H1 (cell line): ENCODE data around the gene ARHGAP15. TPM values are rescaled to one million over a fixed set of nuclear protein-coding genes. Genes with fewer than 3 reads are reported as not detected.

Experiments
- CTCF ChIA-PET: fragments of 300-600 bp; sonication (Branson Sonifier 250); formaldehyde crosslinking; loops from one replicate; lab custom pipeline; 2021; ENCODE audit not compliant: partially characterized antibody; lab: Charles Lee
- POLR2A ChIA-PET: fragments of 300-600 bp; sonication (Branson Sonifier 250); formaldehyde crosslinking; loops from one replicate; lab custom pipeline; 2021; ENCODE audit warnings: inconsistent platforms; ENCODE audit not compliant: partially characterized antibody; lab: Charles Lee
- DNase-seq, 2 experiments: peaks; one replicate each; pipeline versions ENCODE4 v3.0.0 to v3.0.0-alpha.2; 2010 to 2022; ENCODE audit warnings: low spot score in 2 of 2, low read depth in 1 of 2, mixed read lengths in 1 of 2
- FAIRE-seq: peaks from 2 replicates; lab custom pipeline; 2011; peaks lifted over from hg19 to GRCh38; lab: Jason Lieb, UNC
- H2AFZ ChIP-seq: 2 replicates; pipeline ENCODE4 v1.8.1; 2012; ENCODE audit warnings: low read length, inconsistent platforms
- H2AK5ac ChIP-seq: 2 replicates; pipeline ENCODE4 v1.6.1; 2013; ENCODE audit warnings: low read depth, low read length
- H2BK120ac ChIP-seq: replicated peaks from 2 replicates; pipeline ENCODE3; 2013; ENCODE audit warnings: low read depth, low read length, inconsistent platforms
- H2BK12ac ChIP-seq: 2 replicates; pipeline ENCODE4 v1.6.1; 2013; ENCODE audit warnings: low read depth, low read length
- H2BK15ac ChIP-seq: 2 replicates; pipeline ENCODE4 v1.6.1; 2013; ENCODE audit warnings: low read length
- H2BK20ac ChIP-seq: 2 replicates; pipeline ENCODE4 v1.6.1; 2013; ENCODE audit warnings: low read length
- H2BK5ac ChIP-seq: 2 replicates; pipeline ENCODE4 v1.6.1; 2013; ENCODE audit warnings: low read depth, low read length
- H3K14ac ChIP-seq: 2 replicates; pipeline ENCODE4 v1.6.1; 2013; ENCODE audit warnings: inconsistent platforms; ENCODE audit not compliant: insufficient read length
- H3K18ac ChIP-seq: 2 replicates; pipeline ENCODE4 v1.6.1; 2013; ENCODE audit warnings: low read length; ENCODE audit errors: extremely low read depth
- H3K23ac ChIP-seq: 2 replicates; pipeline ENCODE4 v1.6.1; 2013; ENCODE audit warnings: inconsistent platforms; ENCODE audit not compliant: insufficient read length
- H3K23me2 ChIP-seq: 2 replicates; pipeline ENCODE4 v1.6.1; 2013; ENCODE audit warnings: low read depth, low read length
- H3K27ac ChIP-seq: 2 replicates; pipeline ENCODE4 v1.6.1; 2011; ENCODE audit warnings: low read depth, low read length, inconsistent platforms
- H3K27me3 ChIP-seq, 4 experiments: replicated peaks in 1 of 4; 1 replicate in 1 of 4; 2 replicates in 3 of 4; pipeline versions ENCODE4 v1.6.1 to v1.8.1; 2011 to 2013; ENCODE audit warnings: low read length in 3 of 4, mild to moderate bottlenecking in 3 of 4, inconsistent platforms in 2 of 4, mixed read lengths in 2 of 4, moderate library complexity in 1 of 4; ENCODE audit not compliant: control insufficient read depth in 3 of 4, insufficient read depth in 3 of 4; ENCODE audit errors: extremely low read depth in 1 of 4
- H3K36me3 ChIP-seq, 4 experiments: 2 replicates each; pipeline versions ENCODE4 v1.6.1 to v1.8.1; 2011 to 2013; ENCODE audit warnings: mild to moderate bottlenecking in 4 of 4, low read length in 3 of 4, moderate library complexity in 2 of 4, control low read depth in 1 of 4, inconsistent platforms in 1 of 4; ENCODE audit not compliant: insufficient read depth in 4 of 4, control insufficient read depth in 2 of 4
- H3K4ac ChIP-seq: replicated peaks from 2 replicates; pipeline ENCODE3; 2013; ENCODE audit warnings: low read length, low read depth, mixed read lengths, inconsistent platforms; ENCODE audit not compliant: insufficient read length
- H3K4me1 ChIP-seq, 4 experiments: replicated peaks in 1 of 4; 1 replicate in 1 of 4; 2 replicates in 3 of 4; pipeline versions ENCODE4 v1.6.1 to v1.8.1; 2011 to 2013; ENCODE audit warnings: low read length in 3 of 4, inconsistent platforms in 2 of 4, mixed read lengths in 1 of 4; ENCODE audit not compliant: insufficient read depth in 4 of 4, control insufficient read depth in 3 of 4
- H3K4me2 ChIP-seq, 2 experiments: 2 replicates each; pipeline versions ENCODE4 v1.6.1 to v1.8.1; 2011 to 2013; ENCODE audit warnings: low read depth in 2 of 2, low read length in 2 of 2, control low read depth in 1 of 2, inconsistent platforms in 1 of 2, mild to moderate bottlenecking in 1 of 2; ENCODE audit not compliant: insufficient read depth in 1 of 2
- H3K4me3 ChIP-seq, 4 experiments: fragments of 200-600, 300-600 bp in 1 of 4; sonication (generic), shearing (Covaris generic), sonication (Bioruptor Twin) in 1 of 4; 2 replicates each; pipeline versions ENCODE4 v1.5.1 to v1.8.1; 2011 to 2016; ENCODE audit warnings: low read length in 4 of 4, low read depth in 3 of 4, control low read depth in 2 of 4, inconsistent platforms in 2 of 4, mild to moderate bottlenecking in 2 of 4, mixed read lengths in 1 of 4, moderate library complexity in 1 of 4; ENCODE audit not compliant: insufficient read depth in 2 of 4; ENCODE audit errors: extremely low read depth in 1 of 4
- H3K56ac ChIP-seq: replicated peaks from 2 replicates; pipeline ENCODE3; 2013; ENCODE audit warnings: low read depth, mild to moderate bottlenecking, mixed read lengths, low read length, inconsistent platforms; ENCODE audit not compliant: insufficient read length
- H3K79me1 ChIP-seq: 2 replicates; pipeline ENCODE4 v1.6.1; 2013; ENCODE audit warnings: low read depth, low read length, control low read depth
- H3K79me2 ChIP-seq, 2 experiments: 2 replicates each; pipeline versions ENCODE4 v1.6.1 to v1.8.1; 2012 to 2013; ENCODE audit warnings: low read length in 2 of 2, mild to moderate bottlenecking in 2 of 2, inconsistent platforms in 1 of 2; ENCODE audit not compliant: insufficient read depth in 2 of 2, control insufficient read depth in 1 of 2
- H3K9ac ChIP-seq, 4 experiments: replicated peaks in 1 of 4; 1 replicate in 1 of 4; 2 replicates in 3 of 4; pipeline versions ENCODE4 v1.6.1 to v1.8.1; 2011 to 2013; ENCODE audit warnings: low read depth in 3 of 4, low read length in 3 of 4, control low read depth in 2 of 4, mild to moderate bottlenecking in 2 of 4, moderate library complexity in 2 of 4, inconsistent platforms in 1 of 4; ENCODE audit errors: extremely low read depth in 1 of 4
- H3K9me3 ChIP-seq, 2 experiments: 2 replicates each; pipeline versions ENCODE4 v1.6.1 to v1.8.1; 2012 to 2013; ENCODE audit warnings: mild to moderate bottlenecking in 2 of 2, moderate library complexity in 2 of 2, control low read depth in 1 of 2, inconsistent platforms in 1 of 2, low read depth in 1 of 2, low read length in 1 of 2, mixed read lengths in 1 of 2; ENCODE audit not compliant: insufficient read depth in 2 of 2
- H4K20me1 ChIP-seq, 2 experiments: replicated peaks in 1 of 2; 2 replicates each; pipeline versions ENCODE3 to v1.8.1; 2011 to 2013; ENCODE audit warnings: inconsistent platforms in 2 of 2, low read length in 2 of 2, mild to moderate bottlenecking in 1 of 2; ENCODE audit not compliant: insufficient read depth in 2 of 2, control insufficient read depth in 1 of 2
- H4K5ac ChIP-seq: 2 replicates; pipeline ENCODE4 v1.6.1; 2013; ENCODE audit warnings: low read length, low read depth, mixed read lengths, inconsistent platforms; ENCODE audit not compliant: insufficient read length
- H4K8ac ChIP-seq: 2 replicates; pipeline ENCODE4 v1.8.0; 2013; ENCODE audit warnings: mild to moderate bottlenecking, moderate library complexity, low read length, inconsistent platforms; ENCODE audit not compliant: insufficient read depth; ENCODE audit errors: extremely low read depth
- H4K91ac ChIP-seq: replicated peaks from 2 replicates; pipeline ENCODE3; 2013; ENCODE audit warnings: low read length, mixed read lengths, inconsistent platforms; ENCODE audit not compliant: insufficient read length
- ASH2L ChIP-seq: fragments of 200-600, 300-600 bp; sonication (generic); IDR thresholded peaks from one replicate; pipeline ENCODE4 v1.7.1; 2017; ENCODE audit warnings: low read length
- ATF3 ChIP-seq: IDR thresholded peaks from 2 replicates; pipeline ENCODE4 v1.6.1; 2011; ENCODE audit warnings: low read depth, mild to moderate bottlenecking, low read length; ENCODE audit not compliant: insufficient read depth
- EGR1 ChIP-seq: IDR thresholded peaks from 2 replicates; pipeline ENCODE4 v1.6.1; 2011; ENCODE audit warnings: low read depth, low read length, borderline replicate concordance
- EP300 ChIP-seq, 2 experiments: IDR thresholded peaks; 1 replicate in 1 of 2; 2 replicates in 1 of 2; pipeline ENCODE4 v1.6.1; 2011 to 2012; ENCODE audit warnings: low read depth in 2 of 2, low read length in 2 of 2, mild to moderate bottlenecking in 2 of 2, borderline replicate concordance in 1 of 2, inconsistent platforms in 1 of 2, moderate library complexity in 1 of 2
- MAFK ChIP-seq: IDR thresholded peaks from 2 replicates; pipeline ENCODE4 v1.6.1; 2012; ENCODE audit warnings: low read depth, mild to moderate bottlenecking, improper control_type of control experiment, low read length
- NANOG ChIP-seq: IDR thresholded peaks from 2 replicates; pipeline ENCODE4 v1.6.1; 2011; ENCODE audit warnings: low read length, low read depth, mild to moderate bottlenecking, inconsistent platforms; ENCODE audit not compliant: insufficient read depth, poor library complexity, severe bottlenecking
- RBBP5 ChIP-seq: IDR thresholded peaks from 2 replicates; pipeline ENCODE4 v1.7.1; 2012; ENCODE audit warnings: low read depth, mild to moderate bottlenecking, inconsistent platforms, low read length, moderate library complexity, borderline replicate concordance
- RXRA ChIP-seq: IDR thresholded peaks from 2 replicates; pipeline ENCODE4 v1.6.1; 2011; ENCODE audit warnings: low read depth, mild to moderate bottlenecking, low read length, moderate library complexity; ENCODE audit not compliant: insufficient read depth
- USF2 ChIP-seq: IDR thresholded peaks from 2 replicates; pipeline ENCODE4 v1.6.1; 2011; ENCODE audit warnings: low read length, improper control_type of control experiment
- WGBS, 2 experiments: shearing (Covaris generic) in 1 of 2; methylation state at CpG; one replicate each; pipeline versions ENCODE4 v1.1.6 to v1.1.7; 2013 to 2015; ENCODE audit warnings: low lambda C conversion rate in 2 of 2, mixed read lengths in 2 of 2, inconsistent platforms in 1 of 2, low coverage in 1 of 2, missing lambda C conversion rate in 1 of 2; ENCODE audit not compliant: insufficient replicate concordance in 2 of 2, insufficient coverage in 1 of 2, insufficient read length in 1 of 2; ENCODE audit errors: extremely low coverage in 1 of 2, missing lambda C conversion rate in 1 of 2; 5-methylcytosine and 5-hydroxymethylcytosine counted together
- polyA plus RNA-seq, 7 experiments: library from polyadenylated mRNA; depleted of rRNA in 3 of 7; stranded (reverse) in 5 of 7; unstranded in 2 of 7; fragments of >200 nt in 5 of 7; fragments of 200-250 nt in 2 of 7; gene quantifications; 1 replicate in 5 of 7; 2 replicates in 1 of 7; 4 replicates in 1 of 7; pipeline versions ENCODE4 v1.2.1 to v1.2.3, GENCODE V29; 2011 to 2013; ENCODE audit warnings: missing spikeins in 2 of 7, mixed read lengths in 2 of 7
- total RNA-seq: library from RNA; stranded (reverse); fragmentation: NEBNext Ultra II Directional; extraction: Animal tissue kit (Norgen Biotek cat#: 25700); gene quantifications from 2 replicates; pipeline ENCODE4 v1.2.1, GENCODE V29; 2021
- TF ChIP-seq, protein P1 (sequence below): IDR thresholded peaks from 2 replicates; pipeline ENCODE4 v1.6.1; 2012; ENCODE audit warnings: inconsistent platforms

ARHGAP15 gene
- total and polyA plus RNA-seq, 2 of the 8 experiments (the other 6 are each of a cell fraction or from before 2014, with no cell fraction given): not detected

GRCh38 chr2:143394062-143394461, 264.8 kb downstream of the ARHGAP15 start:
- Histone ChIP-seq H3K4ac (no peak overlapping the region), H3K79me1 (no peaks in the 10 kb centered on the region), H3K9me3 (no peaks in the 10 kb centered on the region), H2AK5ac (no peak overlapping the region), H3K14ac (no peak overlapping the region), H3K79me2 (no peaks in the 10 kb centered on the region), H3K27ac (no peak overlapping the region), H3K56ac (no peak overlapping the region), H2BK20ac (no peak overlapping the region), H2BK120ac (no peak overlapping the region), H3K27me3 (no peaks in the 10 kb centered on the region), H4K91ac (no peak overlapping the region), H3K9ac (no peak overlapping the region), H2BK15ac (no peak overlapping the region), H3K18ac (no peak overlapping the region), H3K4me2 (no peak overlapping the region), H3K4me1 (peaks cover 0 to 7% (median 0%) of the 10 kb centered on the region in 4 experiments; a peak in 1 of 7 replicates), H4K20me1 (no peaks in the 10 kb centered on the region), H3K36me3 (no peaks in the 10 kb centered on the region), H3K4me3 (no peak overlapping the region), H3K23me2 (no peaks in the 10 kb centered on the region), H2BK12ac (no peak overlapping the region), H2BK5ac (no peak overlapping the region), H2AFZ (no peak overlapping the region), H4K5ac (no peak overlapping the region), H3K23ac (no peak overlapping the region), H4K8ac (no peak overlapping the region)
- FAIRE-seq (no peak), DNase-seq (no peak)
- POLR2A ChIA-PET: no interaction called here
- CTCF ChIA-PET: no interaction called here
- 92% methylated on average over 2 of the region's 2 CpGs; no CpG with 5 or more reads in 1 of the 2 experiments for WGBS, 2 experiments
- TF ChIP-seq RXRA (no peak), USF2 (no peak), MAFK (no peak), EGR1 (no peak), ASH2L (no peak), EP300 (IDR thresholded peaks at IDR 0.05; ENCODE audit: borderline replicate concordance in 1 of 2, low read depth in 2 of 2, low read length in 2 of 2) (no peak), NANOG (no peak), ATF3 (no peak), RBBP5 (no peak)
- TF ChIP-seq, protein P1, sequence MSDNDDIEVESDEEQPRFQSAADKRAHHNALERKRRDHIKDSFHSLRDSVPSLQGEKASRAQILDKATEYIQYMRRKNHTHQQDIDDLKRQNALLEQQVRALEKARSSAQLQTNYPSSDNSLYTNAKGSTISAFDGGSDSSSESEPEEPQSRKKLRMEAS: no peak
